Endothelial cell of umbilical vein (primary cell): ENCODE data around the gene TRAPPC3L.
"Not testable (repeated sequence)": the region's sequence is repeated elsewhere in the genome, so short reads cannot be mapped to it uniquely, and the experiment has no call there.

Experiments used
- JUN ChIP-seq: IDR thresholded peaks from 2 replicates; pipeline ENCODE4 v1.6.1; 2011; ENCODE audit warnings: borderline replicate concordance, low read depth; ENCODE audit not compliant: insufficient read length, insufficient read depth
- POLR2AphosphoS5 ChIP-seq: IDR thresholded peaks from 2 replicates; pipeline ENCODE4 v1.6.1; 2012; ENCODE audit warnings: low read depth, mild to moderate bottlenecking, control low read depth, low read length, moderate library complexity; ENCODE audit not compliant: insufficient read depth
- TF ChIP-seq, protein P1 (sequence below), 2 donors: IDR thresholded peaks; 1 replicate in 1 of 2; 2 replicates in 1 of 2; pipeline ENCODE4 v1.5.1; 2011; ENCODE audit warnings: low read length in 2 of 2, mild to moderate bottlenecking in 2 of 2, moderate library complexity in 2 of 2, control low read depth in 1 of 2, inconsistent platforms in 1 of 2, low read depth in 1 of 2; ENCODE audit not compliant: insufficient read depth in 1 of 2; ENCODE audit errors: extremely low read depth in 1 of 2

DNA sequence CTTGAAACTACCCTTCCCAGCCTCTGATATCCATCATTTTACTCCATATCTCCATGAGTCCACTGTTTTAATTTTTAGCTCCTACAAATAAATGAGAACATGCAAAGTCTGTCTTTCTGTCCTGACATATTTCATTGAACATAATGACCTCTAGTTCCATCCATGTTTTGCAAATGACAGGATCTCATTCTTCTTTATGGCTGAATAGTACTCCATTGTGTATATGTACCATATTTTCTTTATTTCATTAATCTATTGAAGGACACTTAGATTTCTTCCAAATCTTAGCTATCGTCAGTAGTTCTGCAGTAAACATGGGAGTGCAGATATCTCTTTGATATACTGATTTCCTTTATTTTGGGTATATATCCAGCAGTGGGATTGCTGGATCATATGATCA is 50.3 kb downstream of the TRAPPC3L start:
- not testable (repeated sequence) for TF ChIP-seq POLR2AphosphoS5, JUN
- TF ChIP-seq, protein P1, sequence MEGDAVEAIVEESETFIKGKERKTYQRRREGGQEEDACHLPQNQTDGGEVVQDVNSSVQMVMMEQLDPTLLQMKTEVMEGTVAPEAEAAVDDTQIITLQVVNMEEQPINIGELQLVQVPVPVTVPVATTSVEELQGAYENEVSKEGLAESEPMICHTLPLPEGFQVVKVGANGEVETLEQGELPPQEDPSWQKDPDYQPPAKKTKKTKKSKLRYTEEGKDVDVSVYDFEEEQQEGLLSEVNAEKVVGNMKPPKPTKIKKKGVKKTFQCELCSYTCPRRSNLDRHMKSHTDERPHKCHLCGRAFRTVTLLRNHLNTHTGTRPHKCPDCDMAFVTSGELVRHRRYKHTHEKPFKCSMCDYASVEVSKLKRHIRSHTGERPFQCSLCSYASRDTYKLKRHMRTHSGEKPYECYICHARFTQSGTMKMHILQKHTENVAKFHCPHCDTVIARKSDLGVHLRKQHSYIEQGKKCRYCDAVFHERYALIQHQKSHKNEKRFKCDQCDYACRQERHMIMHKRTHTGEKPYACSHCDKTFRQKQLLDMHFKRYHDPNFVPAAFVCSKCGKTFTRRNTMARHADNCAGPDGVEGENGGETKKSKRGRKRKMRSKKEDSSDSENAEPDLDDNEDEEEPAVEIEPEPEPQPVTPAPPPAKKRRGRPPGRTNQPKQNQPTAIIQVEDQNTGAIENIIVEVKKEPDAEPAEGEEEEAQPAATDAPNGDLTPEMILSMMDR (IDR thresholded peaks at IDR 0.05; ENCODE audit: extremely low read depth in 1 of 2, insufficient read depth in 1 of 2, low read depth in 1 of 2, low read length in 2 of 2) = not testable (repeated sequence)
